Activated CD4-positive, alpha-beta T cell treated with anti-CD3 and anti-CD28 coated beads for 1 hour (primary cell): ENCODE data around the gene KCNJ6.

Experiments
- DNase-seq: peaks from one replicate; pipeline ENCODE4 v3.0.0-alpha.2; 2020

The KCNJ6 gene

DNA sequence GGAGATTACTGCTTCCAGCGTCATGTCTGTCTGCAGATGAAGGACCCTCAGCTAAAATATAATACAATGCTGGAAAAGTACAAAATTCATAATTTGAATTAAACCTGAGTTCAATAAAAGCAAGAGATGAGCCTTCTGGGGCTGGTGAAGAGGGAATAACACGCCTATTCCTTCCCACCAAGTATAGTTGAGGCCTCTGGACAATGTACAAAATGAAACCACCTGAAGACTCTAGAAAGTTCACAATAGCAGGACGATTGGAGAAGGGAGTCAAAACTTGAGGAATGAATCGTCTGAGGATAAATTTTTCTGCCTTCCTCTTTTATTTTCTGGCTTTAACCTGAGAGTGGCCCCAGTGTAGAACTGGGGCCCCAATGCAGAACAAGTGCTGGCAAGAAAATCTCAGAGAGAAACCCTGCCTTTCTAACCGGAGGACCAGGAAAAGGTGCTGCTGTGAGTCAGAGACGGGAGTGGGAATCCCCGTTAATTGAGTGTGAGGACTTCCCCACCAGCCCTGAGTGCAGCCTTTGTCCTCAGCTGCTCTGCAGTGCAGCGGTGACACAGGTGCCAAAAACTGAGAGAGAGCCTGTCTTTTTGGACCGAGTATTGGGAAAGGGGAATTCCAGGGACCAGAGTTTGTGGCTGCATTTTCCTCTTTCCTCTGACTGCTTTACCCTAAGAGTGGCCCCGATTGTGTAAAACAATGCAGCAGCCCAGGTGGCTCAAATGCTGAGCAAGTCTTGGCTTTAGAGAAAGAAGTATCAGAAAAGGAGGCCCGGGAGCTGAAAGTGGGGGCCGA, 284.7 kb downstream of the KCNJ6 start:
- no peak for DNase-seq

DNA sequence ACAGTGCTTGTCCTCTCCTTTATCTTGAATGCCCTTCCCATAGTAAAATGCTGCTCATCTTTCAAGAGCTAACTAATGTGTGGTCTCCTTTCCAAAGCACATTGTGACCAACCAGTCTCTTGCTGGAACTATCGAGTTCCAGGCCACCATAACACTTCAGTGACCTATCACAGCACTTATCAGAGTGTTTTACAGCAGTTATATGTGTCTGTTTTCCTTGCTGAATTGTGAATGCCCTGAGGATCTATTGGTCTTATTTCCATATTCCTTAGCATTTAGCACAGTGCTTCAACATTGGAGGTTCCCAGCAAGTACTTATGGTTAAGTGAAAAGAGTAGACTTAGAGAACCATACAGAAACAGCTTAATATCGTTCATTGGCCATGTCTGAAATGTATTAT, 285.4 kb downstream of the KCNJ6 start:
- no peak for DNase-seq

DNA sequence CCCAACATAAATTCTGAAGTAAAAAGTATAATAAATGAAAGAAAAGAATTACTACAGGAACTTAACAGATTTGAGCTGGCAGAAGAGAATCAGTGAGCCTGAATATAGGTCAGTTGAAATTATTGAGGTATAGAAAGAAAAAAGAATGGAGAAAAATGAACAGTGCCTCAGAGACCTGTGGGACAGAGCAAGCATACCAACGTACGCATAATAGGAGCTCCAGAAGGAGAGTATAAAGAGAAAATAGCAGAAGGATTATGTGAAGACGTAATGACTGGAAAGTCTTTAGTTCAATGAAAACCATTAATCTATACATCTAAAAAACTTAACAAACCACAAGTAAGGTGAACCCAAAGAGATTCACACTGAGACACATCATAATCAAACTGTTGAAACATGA, 287.9 kb downstream of the KCNJ6 start:
- DNase-seq = no peak

DNA sequence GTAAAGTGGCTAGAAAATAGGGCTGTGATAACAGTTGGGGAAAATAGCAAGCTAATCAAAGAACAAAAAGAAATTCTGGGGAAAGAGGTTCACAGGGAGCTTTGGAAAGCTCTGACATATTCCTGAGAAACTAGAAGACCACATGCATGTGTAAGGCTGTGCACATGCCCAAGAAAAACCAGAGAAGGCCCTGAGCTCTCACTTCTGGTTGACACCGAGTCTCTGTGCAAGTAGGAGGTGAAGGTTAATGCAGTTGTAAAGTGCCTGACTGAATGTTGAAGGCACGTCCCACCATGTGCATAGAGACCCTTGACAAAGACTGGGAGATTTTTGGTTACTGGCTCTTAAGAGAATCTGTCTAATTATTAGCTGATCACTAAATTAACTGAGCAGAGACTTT, 288.7 kb downstream of the KCNJ6 start:
- no peak for DNase-seq

DNA sequence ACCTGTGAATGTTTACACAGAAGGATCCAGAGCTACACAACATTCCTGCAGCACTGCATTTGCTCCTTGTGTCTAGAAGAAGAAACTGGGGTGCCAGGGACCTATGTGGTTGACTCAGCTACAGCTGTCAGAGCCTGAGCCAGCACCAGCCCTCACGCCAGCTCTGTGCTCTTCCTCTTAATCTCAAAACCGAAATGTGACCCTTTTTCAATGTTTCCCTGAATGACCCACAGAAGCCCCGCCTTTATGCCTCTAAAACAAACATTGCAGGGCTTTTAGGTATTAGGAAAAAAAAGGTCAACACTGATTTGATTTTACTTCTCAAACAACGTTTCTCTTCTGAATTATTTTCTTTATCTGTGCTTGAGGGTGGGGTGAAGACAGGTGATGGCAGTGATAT, 289.2 kb downstream of the KCNJ6 start:
- DNase-seq = no peak

DNA sequence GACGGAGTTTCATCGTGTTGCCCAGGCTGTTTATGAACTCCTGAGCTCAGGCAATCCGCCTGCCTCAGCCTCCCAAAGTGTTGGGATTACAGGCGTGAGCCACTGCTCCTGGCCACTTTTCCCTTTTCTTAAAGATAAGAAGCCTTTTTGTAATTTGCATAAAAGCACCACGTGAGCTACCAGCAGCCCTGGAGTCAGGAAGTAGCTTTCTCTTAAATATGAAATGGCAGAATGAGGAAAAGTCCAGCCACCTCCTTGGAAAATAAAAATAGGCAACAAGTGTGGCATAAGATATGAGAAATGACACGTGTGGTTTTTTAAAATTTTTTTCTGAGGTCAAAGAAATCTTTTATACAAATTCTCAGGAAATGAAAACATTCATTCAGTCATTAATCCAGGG, 289.9 kb downstream of the KCNJ6 start:
- no peak for DNase-seq

DNA sequence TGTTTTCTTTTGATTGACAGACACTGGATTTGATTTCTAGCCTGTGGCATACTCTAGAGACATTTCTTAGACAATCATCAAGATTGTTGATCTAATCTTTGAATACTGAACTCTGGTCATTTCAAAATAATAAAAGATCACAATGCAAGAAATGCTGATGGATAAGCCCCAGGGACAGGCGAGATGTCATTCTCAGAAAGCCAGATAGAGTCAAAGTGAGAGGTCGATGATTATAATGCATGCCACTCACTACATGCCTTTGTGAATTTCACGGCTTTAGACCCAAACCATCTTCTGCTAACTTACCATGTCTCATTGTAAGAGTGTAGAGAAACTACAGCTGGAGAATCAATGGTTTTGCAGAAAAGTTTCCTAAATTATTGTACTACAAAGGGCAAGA, 292.6 kb downstream of the KCNJ6 start:
- no peak for DNase-seq

DNA sequence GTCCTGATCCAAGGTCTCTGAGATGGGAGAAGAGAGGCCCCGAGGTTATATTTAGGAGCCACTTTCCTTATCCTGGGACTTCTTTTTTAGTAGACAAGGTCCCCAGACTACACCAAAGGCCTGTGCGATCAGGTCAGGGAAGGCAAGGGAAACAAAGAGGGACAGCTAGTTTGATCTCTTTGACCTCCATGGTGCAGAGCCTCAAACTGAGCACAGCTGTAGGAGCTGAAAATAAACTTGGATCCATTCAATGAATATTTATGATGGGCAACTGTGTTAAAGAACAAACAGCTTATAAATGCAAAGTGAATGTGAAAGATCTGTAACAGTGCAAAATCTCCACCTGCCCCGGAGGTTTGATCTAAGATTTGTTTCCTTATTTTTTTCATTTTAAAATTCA, 293.1 kb downstream of the KCNJ6 start:
- DNase-seq = no peak

DNA sequence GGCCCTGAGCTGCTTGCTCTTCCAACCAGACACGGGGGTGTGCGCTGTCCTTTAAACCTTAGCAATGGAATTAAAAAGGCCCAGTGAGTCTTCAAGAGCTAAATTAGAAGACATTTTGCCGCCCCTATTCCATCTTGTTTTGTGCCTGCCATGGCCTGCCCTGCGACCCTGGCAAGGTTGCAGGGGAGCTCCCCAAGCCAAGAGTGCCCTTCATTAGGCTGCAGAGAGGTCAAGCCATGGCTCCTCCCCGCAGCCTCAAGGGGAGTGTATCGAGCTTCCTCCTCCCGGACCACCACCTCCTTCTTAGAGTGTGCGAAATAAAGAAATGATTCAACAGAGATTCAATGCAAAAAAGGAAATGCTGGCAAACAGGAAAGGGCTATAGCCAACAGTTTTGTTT, 293.5 kb downstream of the KCNJ6 start:
- DNase-seq = no peak

DNA sequence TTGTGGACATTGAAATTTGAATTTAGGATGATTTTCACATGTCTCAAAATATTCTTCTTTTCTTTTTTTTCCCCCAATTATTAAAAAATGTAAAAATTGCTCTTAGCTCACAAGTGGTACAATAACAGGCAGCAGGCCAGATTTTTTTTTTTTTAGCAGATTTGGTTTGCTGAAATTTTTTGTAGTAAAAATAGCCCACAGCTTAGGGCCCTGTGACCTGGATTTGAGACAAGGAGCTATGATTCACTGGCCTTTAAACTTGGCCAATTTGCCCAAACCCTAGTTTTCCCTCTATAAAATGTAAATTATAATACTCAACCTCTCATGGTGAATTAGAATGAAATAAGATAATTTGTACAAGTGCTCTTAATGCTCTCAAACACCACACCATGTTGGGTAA, 295.9 kb downstream of the KCNJ6 start:
- no peak for DNase-seq

DNA sequence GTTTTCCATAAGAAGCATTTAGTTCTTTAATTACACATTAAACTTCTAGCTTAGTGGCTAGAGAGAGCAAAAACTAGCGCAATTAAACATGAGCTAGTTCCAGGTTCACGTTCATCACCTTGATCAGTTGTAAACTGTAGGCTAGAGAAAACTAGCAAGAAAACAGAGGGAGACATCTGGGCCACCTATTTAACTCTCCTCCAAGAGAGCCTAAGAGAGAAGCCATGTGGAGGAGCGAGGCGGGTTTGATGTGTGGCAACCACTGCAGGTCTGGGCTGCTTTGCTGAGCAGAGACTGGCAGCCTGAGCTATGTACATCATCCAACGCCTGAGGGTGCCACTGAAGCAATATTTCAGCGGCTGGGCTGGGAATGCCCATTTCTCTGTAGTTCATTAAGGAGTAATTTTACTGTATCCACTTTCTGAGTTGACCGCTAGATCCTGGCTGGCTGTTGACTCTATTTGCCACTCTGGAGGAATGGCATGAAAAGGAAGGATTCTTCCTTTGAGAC, 296.7 kb downstream of the KCNJ6 start:
- DNase-seq = no peak

DNA sequence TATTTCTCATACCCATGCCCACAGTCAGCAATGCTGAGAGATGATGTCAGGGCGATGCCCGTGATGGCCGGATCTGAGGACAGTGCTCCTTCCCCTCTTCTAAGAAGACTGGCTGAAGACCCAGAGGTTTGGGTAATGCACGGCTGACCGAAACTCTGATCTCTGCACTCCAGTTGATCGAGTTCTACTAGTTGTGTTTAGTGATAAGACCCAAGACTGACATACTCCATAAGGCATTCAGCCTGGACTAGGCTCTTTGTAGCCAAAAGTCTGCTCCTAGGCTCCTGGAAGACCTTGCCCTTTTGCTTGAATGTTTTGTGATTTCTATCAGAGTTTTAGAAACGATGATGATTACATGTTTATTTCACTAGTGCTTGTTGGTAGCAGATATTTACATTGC, 298.2 kb downstream of the KCNJ6 start:
- no peak for DNase-seq

DNA sequence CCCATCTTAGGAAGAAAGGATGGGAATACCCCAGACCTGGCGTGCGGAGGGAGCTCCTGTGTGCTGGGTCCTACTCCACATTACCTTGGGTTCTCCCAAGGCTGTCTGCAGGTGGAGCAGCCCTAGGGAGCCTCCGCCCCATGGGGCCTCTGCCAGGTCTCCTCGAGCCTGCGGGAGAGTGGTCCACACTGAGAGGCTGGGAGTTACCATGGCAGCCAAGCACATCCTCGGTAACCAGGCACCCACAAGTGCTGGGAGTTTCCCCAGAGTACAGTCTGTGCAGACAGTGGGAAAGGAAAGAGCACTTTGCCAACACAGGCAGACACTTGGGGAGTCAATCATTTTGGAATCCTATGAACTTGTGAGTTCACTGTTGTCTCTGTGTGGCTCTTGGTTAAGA, 300.3 kb downstream of the KCNJ6 start:
- DNase-seq = no peak

DNA sequence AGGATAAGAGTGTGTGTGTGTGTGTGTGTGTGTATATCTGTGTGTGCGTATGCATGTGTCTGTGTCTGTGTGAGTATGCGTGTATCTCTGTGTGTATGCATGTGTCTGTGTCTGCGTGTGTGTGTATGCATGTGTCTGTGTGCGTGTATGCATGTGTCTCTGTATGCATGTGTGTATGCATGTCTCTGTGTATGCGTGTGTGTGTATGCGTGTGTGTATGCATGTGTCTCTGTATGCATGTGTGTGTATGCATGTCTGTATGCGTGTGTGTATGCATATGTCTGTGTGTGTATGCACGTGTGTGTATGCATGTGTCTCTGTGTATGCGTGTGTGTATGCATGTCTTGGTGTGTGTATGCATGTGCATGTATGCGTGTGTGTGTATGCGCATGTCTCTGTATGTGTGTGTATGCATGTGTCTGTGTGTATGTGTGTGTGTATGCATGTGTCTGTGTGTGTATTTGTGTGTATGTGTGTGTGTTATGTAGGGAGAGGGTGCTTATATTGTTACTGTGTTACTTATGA, 301.8 kb downstream of the KCNJ6 start:
- no peak for DNase-seq

DNA sequence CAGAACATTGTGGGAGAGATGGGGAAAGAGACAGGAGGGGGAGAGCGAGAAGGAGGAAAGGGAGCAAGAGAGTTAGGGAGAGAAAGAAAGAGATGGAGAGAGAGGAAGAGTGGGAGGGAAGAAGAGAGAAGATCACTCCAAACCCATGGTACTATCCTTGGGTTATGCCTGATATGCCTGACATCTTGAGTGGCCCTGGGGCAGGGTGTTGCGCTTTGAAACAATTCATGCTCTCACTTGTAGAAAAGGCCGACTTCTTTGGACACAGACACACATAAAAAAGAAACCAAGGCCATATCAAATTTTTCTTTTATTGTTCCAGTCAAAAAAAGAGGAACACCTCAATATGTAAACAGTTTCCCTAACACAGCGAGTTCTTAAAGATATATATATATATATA, 309.2 kb downstream of the KCNJ6 start:
- DNase-seq = no peak

DNA sequence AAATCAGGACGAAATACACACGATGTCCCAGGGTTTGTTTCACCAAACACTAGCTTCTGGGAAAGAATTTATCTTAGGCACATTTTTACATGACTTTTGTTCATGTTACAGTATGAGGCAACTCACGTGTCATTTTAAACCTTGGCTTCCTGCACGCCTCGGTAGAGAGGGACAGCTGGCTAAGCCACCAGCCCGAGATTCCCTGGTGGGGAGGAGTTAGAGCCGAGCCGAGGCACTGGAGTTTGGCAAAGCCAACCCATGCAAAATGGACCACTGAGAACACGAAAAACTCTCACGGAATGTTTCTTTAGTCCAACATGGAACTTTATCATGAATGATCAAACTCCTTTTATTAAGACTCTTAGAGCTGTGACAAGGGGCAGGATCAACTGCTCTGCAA, 309.7 kb downstream of the KCNJ6 start:
- DNase-seq = no peak

DNA sequence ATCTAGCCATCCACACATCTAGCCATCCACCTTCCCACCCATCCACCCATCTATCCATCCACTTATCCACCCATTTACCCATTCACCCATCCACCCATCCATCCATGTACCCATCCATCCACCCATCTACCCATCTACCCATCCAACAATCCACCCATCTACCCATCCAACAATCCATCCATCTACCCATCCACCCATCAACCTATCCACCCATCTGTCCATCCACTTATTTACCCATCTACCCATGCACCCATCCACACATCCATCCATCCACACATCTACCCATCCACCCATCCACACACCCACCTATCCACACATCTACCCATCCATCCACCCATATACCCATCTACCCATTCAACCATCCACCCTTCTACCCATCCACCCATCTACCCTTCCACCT, 311.3 kb downstream of the KCNJ6 start:
- DNase-seq = no peak

DNA sequence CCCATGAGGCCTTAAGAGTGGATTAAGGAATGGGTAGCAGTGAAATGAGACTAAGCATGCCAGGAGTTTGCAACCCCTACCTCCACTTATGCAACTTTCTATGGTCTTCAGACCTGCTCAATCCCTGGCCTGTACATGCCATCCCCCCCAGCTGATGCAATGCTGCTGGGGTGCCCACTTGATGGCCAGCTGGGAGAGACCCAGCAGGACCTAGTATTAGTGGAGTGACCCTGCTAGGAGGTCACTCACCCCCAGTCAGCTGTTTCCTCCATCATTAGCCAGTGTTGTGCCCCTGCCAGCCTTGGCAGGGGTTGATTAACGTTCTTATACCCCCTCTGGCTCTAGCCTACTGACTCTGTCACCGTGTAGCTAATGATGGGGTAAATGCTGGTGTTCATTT, 313.1 kb downstream of the KCNJ6 start:
- DNase-seq = no peak

DNA sequence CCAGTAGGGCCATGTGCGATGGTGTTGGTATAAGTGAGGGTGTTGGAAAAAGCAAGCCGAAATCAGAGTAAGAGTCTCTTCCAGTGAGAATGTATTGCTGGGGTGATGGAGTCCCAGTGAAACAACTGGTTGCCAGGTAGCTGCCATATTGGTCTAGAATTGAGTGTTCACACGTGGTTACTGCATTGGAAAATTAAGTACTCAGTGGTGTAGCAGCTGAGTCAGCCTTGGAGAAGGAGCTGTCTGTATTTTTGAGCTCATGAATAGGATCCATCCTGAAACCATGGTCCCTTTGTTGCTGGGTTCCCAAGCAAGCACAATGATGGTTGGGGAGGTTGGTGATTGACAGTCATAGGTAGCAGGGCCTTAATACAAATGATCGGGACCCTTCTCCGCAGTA, 314.3 kb downstream of the KCNJ6 start:
- DNase-seq = no peak

DNA sequence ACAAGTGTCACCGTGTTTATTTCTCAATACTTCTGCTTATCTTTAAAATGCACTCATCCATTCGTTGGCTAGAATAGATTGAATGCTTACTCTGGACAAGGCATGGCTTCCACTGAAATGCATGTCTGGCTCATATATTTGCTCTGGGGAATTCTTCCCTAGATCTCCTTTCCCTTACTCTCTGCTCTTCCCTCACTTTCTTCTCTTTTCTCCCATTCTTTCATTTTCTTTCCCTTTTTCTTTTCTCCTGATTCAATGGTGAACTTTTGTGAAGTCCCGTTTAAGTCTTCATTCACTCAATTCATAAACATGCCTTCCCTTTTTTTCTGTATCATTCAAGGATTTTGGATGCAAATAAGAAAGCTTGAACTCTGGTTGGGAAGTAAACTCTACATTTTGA, 315.2 kb downstream of the KCNJ6 start:
- no peak for DNase-seq

DNA sequence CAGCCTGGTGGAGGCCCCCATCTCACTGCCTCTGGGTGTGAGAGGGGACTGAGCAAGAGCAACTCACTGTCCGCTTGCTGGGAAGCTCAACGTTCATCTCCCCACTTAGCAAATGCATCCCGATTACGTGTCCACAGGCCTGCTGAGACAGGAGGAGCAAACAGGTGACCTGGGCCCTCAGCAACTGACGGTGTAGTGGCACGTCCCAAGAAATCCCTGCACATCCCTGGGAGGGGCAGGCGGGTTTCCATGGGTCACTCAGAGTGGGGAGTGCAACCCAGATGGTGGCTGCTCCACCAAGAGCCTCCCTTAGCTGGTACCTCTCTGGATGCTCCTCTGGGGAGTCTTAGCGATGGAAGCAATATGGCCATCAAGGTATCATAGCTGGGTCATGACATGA, 320.3 kb downstream of the KCNJ6 start:
- DNase-seq = no peak

DNA sequence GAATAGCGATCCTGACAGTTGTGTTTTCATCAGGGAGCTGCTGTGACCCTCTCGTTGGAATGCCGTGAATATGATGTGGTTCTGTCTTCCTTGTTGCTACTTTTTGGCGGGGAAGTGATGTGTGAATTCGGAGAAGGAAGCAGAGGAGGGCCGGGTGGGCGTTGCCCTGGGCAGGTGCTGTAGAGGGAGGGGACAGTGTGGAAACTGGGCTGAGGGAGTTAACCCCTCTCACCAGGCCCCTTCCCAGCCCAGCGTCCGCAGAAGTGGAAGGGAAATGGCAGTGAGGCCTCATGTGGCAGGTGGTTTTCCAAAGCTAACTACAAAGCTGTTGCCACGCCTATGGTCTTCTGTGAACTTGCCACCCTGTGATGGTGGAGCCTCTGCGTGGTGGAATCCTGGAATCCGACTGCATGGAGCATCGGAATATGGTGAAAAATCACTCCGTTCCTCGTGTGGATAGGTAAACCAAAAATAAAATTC, 321.7 kb downstream of the KCNJ6 start:
- no peak for DNase-seq

DNA sequence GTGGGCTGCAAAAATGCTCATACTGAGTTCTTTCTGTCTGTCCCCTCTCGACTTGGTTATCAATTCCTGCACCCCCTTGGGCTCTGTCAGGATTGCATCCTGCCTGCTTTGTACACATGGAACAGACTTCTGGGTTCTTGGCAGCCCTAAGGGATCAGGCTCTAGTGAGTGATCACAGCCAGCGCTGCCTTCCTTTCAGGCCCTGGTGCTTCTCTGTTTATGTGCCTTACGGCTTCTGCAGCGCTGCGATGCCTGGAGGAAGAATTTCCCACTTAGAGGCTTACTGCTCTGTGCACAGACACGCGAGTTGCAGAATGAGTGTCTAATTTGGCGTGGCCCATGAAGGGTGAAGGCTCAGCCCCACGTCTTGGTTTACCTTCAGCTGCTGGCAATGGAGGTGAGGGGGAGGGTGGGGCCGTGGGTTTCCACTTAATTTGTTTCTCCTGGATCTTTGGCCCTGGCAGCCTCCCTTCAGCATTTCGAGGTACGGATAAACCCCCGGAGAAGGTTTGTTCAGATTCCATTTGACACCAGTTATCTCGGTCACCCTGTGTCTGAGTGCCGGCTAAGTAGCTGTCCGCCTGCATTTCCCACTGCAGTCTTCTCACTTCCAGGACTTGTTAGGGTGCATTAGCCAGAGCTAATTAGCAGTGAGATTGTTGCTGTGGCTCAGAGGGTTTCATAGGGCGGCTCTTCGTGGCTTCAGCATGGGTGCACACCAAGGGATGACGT, 322.4 kb downstream of the KCNJ6 start:
- no peak for DNase-seq

DNA sequence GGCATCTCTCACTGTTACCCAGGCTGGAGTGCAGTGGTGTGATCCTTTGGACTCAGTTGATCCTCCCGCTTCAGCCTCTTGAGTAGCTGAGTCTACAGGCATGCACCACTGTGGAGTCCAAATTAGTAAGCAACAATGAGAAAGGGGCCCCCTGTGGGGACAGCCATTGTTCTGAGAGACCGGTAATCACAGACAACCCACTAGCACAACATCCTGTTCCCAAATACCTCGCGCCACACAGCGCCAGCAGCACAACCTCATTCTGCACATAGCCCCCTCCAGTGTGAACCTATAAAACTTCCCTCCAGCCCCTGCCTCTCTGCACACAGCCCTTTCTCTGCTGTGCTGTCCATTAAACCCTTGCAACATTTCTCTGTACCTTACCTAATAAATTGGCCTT, 323.2 kb downstream of the KCNJ6 start:
- DNase-seq = no peak
